ENCODE data around the gene PDE4A.

PDE4A gene

GRCh38 chr19:10517361-10517759, 97.0 kb downstream of the PDE4A start, which contains the start of gene S1PR5:
Gene S1PR5 (minus strand): TSS chr19:10517447. CDS start chr19:10515011, 2,436 bp downstream.
- Histone ChIP-seq H3K4me3 (ENCODE audit: insufficient read depth, low read length, poor library complexity, severe bottlenecking) (no peak within 1 kb of the TSS), H3K27ac (ENCODE audit: low read depth, low read length) (no peak within 1 kb of the TSS)
- TF ChIP-seq EZH2phosphoT487 (conservative IDR thresholded peaks at IDR 0.05; ENCODE audit: low read length): no peak

GRCh38 chr19:10517760-10518443, 97.6 kb downstream of the PDE4A start:
- Histone ChIP-seq H3K4me2 (ENCODE audit: low read depth, low read length, poor library complexity, severe bottlenecking) (no peak overlapping the region), H3F3A (ENCODE audit: insufficient read depth) (no peaks in the 10 kb centered on the region), H3K9ac (ENCODE audit: low read length) (no peak overlapping the region), H3K36me3 (ENCODE audit: low read length) (no peaks in the 10 kb centered on the region), H3K27ac (ENCODE audit: low read depth, low read length) (no peak overlapping the region), H3K27me3 (ENCODE audit: low read length) (no peaks in the 10 kb centered on the region), H4K20me1 (ENCODE audit: low read depth, low read length) (no peaks in the 10 kb centered on the region), H2AFZ (ENCODE audit: low read depth, low read length, severe bottlenecking) (no peak overlapping the region), H3K79me2 (ENCODE audit: insufficient read depth, low read length) (no peaks in the 10 kb centered on the region), H3K9me3 (ENCODE audit: insufficient read depth, low read length) (no peaks in the 10 kb centered on the region), H3K9me2 (replicated peaks; ENCODE audit: insufficient read depth, low read length) (no peaks in the 10 kb centered on the region), H3K4me3 (ENCODE audit: insufficient read depth, low read length, poor library complexity, severe bottlenecking) (no peak overlapping the region)
- TF ChIP-seq, protein P1, sequence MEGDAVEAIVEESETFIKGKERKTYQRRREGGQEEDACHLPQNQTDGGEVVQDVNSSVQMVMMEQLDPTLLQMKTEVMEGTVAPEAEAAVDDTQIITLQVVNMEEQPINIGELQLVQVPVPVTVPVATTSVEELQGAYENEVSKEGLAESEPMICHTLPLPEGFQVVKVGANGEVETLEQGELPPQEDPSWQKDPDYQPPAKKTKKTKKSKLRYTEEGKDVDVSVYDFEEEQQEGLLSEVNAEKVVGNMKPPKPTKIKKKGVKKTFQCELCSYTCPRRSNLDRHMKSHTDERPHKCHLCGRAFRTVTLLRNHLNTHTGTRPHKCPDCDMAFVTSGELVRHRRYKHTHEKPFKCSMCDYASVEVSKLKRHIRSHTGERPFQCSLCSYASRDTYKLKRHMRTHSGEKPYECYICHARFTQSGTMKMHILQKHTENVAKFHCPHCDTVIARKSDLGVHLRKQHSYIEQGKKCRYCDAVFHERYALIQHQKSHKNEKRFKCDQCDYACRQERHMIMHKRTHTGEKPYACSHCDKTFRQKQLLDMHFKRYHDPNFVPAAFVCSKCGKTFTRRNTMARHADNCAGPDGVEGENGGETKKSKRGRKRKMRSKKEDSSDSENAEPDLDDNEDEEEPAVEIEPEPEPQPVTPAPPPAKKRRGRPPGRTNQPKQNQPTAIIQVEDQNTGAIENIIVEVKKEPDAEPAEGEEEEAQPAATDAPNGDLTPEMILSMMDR (IDR thresholded peaks at IDR 0.05; ENCODE audit: insufficient read depth, low read length, poor library complexity, severe bottlenecking): no peak
- TF ChIP-seq EZH2phosphoT487 (conservative IDR thresholded peaks at IDR 0.05; ENCODE audit: low read length): no peak

More at GRCh38 chr19:10517361-10517759, 97.0 kb downstream of the PDE4A start, which contains the start of gene S1PR5:
- Histone ChIP-seq H3K79me2 (ENCODE audit: insufficient read depth, low read length) (no peaks in the 10 kb centered on the region), H3K9me2 (replicated peaks; ENCODE audit: insufficient read depth, low read length) (no peaks in the 10 kb centered on the region), H3K27me3 (ENCODE audit: low read length) (no peaks in the 10 kb centered on the region), H3K9me3 (ENCODE audit: insufficient read depth, low read length) (no peaks in the 10 kb centered on the region), H3K9ac (ENCODE audit: low read length) (no peak within 1 kb of the TSS), H2AFZ (ENCODE audit: low read depth, low read length, severe bottlenecking) (no peak within 1 kb of the TSS), H3K4me2 (ENCODE audit: low read depth, low read length, poor library complexity, severe bottlenecking) (no peak within 1 kb of the TSS), H4K20me1 (ENCODE audit: low read depth, low read length) (no peaks in the 10 kb centered on the region), H3F3A (ENCODE audit: insufficient read depth) (no peaks in the 10 kb centered on the region), H3K36me3 (ENCODE audit: low read length) (no peaks in the 10 kb centered on the region)

- H3K27me3 ChIP-seq (ENCODE audit: low read length): no peaks in the 10 kb centered on the region
- no peaks in the 10 kb centered on the region for H3K79me2 ChIP-seq (ENCODE audit: insufficient read depth, low read length)
- H3K9me3 ChIP-seq (ENCODE audit: insufficient read depth, low read length): no peaks in the 10 kb centered on the region
- H3F3A ChIP-seq (ENCODE audit: insufficient read depth): no peaks in the 10 kb centered on the region
- no peak overlapping the region for H3K4me3 ChIP-seq (ENCODE audit: insufficient read depth, low read length, poor library complexity, severe bottlenecking)
- no peak overlapping the region for H2AFZ ChIP-seq (ENCODE audit: low read depth, low read length, severe bottlenecking)
- no peaks in the 10 kb centered on the region for H4K20me1 ChIP-seq (ENCODE audit: low read depth, low read length)
- H3K9ac ChIP-seq (ENCODE audit: low read length): no peak overlapping the region
- H3K4me2 ChIP-seq (ENCODE audit: low read depth, low read length, poor library complexity, severe bottlenecking): no peak overlapping the region
- no peaks in the 10 kb centered on the region for H3K9me2 ChIP-seq (replicated peaks; ENCODE audit: insufficient read depth, low read length)
- TF ChIP-seq, protein P1 (IDR thresholded peaks at IDR 0.05; ENCODE audit: insufficient read depth, low read length, poor library complexity, severe bottlenecking): no peak
- no peak for TF ChIP-seq EZH2phosphoT487 (conservative IDR thresholded peaks at IDR 0.05; ENCODE audit: low read length)
- no peak overlapping the region for H3K27ac ChIP-seq (ENCODE audit: low read depth, low read length)
- H3K36me3 ChIP-seq (ENCODE audit: low read length): no peaks in the 10 kb centered on the region
Observed at GRCh38 chr19:10518444-10519361, 98.4 kb downstream of the PDE4A start.
